NT2/D1 (cell line): ENCODE data around the gene KIN.
"Not testable (repeated sequence)": the region's sequence is repeated elsewhere in the genome, so short reads cannot be mapped to it uniquely, and the experiment has no call there.

Experiments used
- SUZ12 ChIP-seq: IDR thresholded peaks from 2 replicates; pipeline ENCODE4 v1.6.1; 2011; ENCODE audit not compliant: insufficient read length, insufficient read depth; ENCODE audit errors: extremely low read depth
- YY1 ChIP-seq: IDR thresholded peaks from 2 replicates; pipeline ENCODE4 v1.6.1; 2011; ENCODE audit not compliant: insufficient read length, insufficient read depth
- ZNF274 ChIP-seq: IDR thresholded peaks from 2 replicates; pipeline ENCODE4 v1.6.1; 2011; ENCODE audit warnings: mild to moderate bottlenecking, low read depth, low read length

DNA sequence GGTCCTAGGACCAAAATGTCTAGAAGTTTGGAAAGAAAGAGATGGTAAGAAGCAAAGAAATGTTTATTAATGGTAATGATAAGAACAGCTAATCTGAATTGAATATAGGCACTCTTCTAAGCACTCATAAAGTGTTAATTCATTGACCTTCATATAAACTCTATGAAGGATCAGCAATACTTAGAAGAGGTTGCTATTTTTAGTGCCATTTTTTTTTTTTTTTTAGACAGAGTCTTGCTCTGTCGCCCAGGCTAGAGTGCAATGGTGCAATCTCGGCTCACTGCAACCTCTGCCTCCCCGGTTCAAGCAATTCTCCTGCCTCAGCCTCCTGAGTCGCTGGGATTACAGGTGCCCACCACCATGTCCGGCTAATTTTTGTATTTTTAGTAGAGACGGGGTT is 5.6 kb downstream of the KIN start:
- TF ChIP-seq YY1, SUZ12, ZNF274: not testable (repeated sequence)
